Psoas muscle (tissue), 8 donors: ENCODE measurements around the gene CPLX3. TPM values are rescaled to one million over a fixed set of nuclear protein-coding genes. Genes with fewer than 3 reads are reported as not detected.

ENCODE experiments used
- ATAC-seq, 4 donors: fragments of 200-7000 bp; cut with Tn5 transposase; one replicate each; pipeline ENCODE4 v1.9.1; 2020; ENCODE audit warnings: moderate library complexity in 3 of 4, mild to moderate bottlenecking in 2 of 4
- DNase-seq, 2 donors: peaks; one replicate each; pipeline ENCODE4 v3.0.0-alpha.2; 2020
- H3K27ac ChIP-seq: fragments of 200-600 bp; one replicate; pipeline ENCODE4 v1.8.0; 2022
- H3K27me3 ChIP-seq, 3 donors: fragments of 200-600 bp in 1 of 3; one replicate each; pipeline versions ENCODE4 v1.6.1 to v1.8.0; 2013 to 2022; ENCODE audit warnings: low read length in 2 of 3, mild to moderate bottlenecking in 2 of 3, moderate library complexity in 1 of 3; ENCODE audit not compliant: insufficient read depth in 3 of 3
- H3K36me3 ChIP-seq, 2 donors: fragments of 200-600 bp in 1 of 2; one replicate each; pipeline versions ENCODE4 v1.6.1 to v1.8.0; 2013 to 2022; ENCODE audit warnings: low read depth in 1 of 2, mild to moderate bottlenecking in 1 of 2, moderate library complexity in 1 of 2; ENCODE audit not compliant: insufficient read depth in 1 of 2
- H3K4me1 ChIP-seq: fragments of 200-600 bp; one replicate; pipeline ENCODE4 v1.8.0; 2022
- H3K4me3 ChIP-seq: fragments of 200-600 bp; one replicate; pipeline ENCODE4 v1.8.0; 2022; ENCODE audit warnings: mild to moderate bottlenecking
- H3K9me3 ChIP-seq: fragments of 200-600 bp; one replicate; pipeline ENCODE4 v1.8.0; 2022
- WGBS, 3 donors: extraction: QIAGEN DNeasy Blood & Tissue Kit; methylation state at CpG; one replicate each; pipeline versions ENCODE4 v1.1.6 to v1.1.7; 2013; 5-methylcytosine and 5-hydroxymethylcytosine counted together
- intact Hi-C, 2 donors: fragments of 100-400 bp; cut with DNase I; formaldehyde crosslinking; loops; one replicate each; pipeline versions ENCODE4 v1.11.0 to v1.14.2; 2022
- polyA plus RNA-seq, 3 donors: library from polyadenylated mRNA; stranded (reverse); fragments of 200-250 nt; gene quantifications; one replicate each; pipeline ENCODE4 v1.2.3, GENCODE V29; 2013
- total RNA-seq, 4 donors: library from RNA; stranded (reverse); fragmentation: NEBNext Ultra II Directional in 2 of 4; extraction: Animal tissue kit (Norgen Biotek cat#: 25700) in 2 of 4; gene quantifications; one replicate each; pipeline versions ENCODE4 v1.2.1 to v1.2.4, GENCODE V29; 2021 to 2023
- TF ChIP-seq, protein P1 (sequence below): fragments of 200-600 bp; IDR thresholded peaks from one replicate; pipeline ENCODE4 v1.8.0; 2022; ENCODE audit warnings: antibody characterized with exemption
- donor health status: healthy with polysubstance abuse.
- donor health status: DM: no; HTN: no; CAD: no; lungs with moderate emphysema.
- donor health status: Bipolar disorder and iron deficiency.
- donor health status: healthy.
- donor health status: DM: yes; HTN: yes; CAD: no.
- donor health status: DM: no; HTN: no; CAD: no.
- donor health status: DM: no; HTN: no; CAD: no.
- donor health status: DM: yes; HTN: yes; CAD: no.

CPLX3 gene
- total and polyA plus RNA-seq, 7 donors = 0.03 to 0.19 (median 0.04) TPM; not detected in 4

DNA sequence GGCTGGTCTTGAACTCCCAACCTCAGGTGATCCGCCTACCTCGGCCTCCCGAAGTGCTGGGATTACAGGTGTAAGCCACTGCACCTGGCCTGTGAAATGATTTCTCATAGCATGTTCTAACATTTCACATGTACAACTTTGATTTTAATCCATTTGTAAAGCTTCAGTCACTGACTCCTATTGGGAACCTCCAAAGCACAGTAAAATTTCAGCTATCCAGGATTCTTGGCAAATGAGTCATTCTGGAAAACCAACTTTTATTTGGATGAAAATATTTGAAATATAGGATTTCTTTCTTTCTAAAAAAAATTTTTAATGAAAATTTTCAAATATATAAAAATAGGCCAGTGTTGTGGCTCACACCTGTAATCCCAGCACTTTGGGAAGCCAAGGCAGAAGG lies 16.5 kb upstream of the CPLX3 start:
- TF ChIP-seq, protein P1, sequence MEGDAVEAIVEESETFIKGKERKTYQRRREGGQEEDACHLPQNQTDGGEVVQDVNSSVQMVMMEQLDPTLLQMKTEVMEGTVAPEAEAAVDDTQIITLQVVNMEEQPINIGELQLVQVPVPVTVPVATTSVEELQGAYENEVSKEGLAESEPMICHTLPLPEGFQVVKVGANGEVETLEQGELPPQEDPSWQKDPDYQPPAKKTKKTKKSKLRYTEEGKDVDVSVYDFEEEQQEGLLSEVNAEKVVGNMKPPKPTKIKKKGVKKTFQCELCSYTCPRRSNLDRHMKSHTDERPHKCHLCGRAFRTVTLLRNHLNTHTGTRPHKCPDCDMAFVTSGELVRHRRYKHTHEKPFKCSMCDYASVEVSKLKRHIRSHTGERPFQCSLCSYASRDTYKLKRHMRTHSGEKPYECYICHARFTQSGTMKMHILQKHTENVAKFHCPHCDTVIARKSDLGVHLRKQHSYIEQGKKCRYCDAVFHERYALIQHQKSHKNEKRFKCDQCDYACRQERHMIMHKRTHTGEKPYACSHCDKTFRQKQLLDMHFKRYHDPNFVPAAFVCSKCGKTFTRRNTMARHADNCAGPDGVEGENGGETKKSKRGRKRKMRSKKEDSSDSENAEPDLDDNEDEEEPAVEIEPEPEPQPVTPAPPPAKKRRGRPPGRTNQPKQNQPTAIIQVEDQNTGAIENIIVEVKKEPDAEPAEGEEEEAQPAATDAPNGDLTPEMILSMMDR = no peak
- no peaks in the 10 kb centered on the region for H3K27me3 ChIP-seq
- intact Hi-C loops = no loop called here
- H3K4me1 ChIP-seq = peaks cover 4% of the 10 kb centered on the region
- DNase-seq (no peak), ATAC-seq (no peak)
- H3K36me3 ChIP-seq = peaks cover 0 to 2% of the 10 kb centered on the region in 2 donors
- no peak overlapping the region for H3K27ac ChIP-seq
- 43 to 66% (median 46%) methylated on average over 3 of the region's 3 CpGs for WGBS, 3 donors
- H3K4me3 ChIP-seq = no peak overlapping the region
- no peaks in the 10 kb centered on the region for H3K9me3 ChIP-seq

DNA sequence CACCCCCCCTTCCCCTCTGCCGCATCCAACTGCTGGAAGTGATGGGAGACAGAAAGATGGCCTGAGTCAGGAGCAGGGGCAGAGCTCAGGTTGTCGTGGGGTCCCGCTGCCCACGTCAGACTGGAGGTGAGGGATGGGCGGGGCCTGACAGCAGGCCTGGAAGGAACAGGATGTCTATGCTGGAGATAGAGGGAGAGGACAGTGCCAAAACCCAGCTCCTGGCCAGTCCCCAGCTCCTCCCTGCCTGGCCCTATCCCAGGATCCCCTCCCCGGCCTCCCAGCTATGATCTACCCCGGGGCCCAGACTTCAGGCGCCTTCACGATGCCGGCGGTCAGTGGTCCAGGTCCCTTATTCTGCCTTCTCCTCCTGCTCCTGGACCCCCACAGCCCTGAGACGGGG lies 13.9 kb upstream of the CPLX3 start, which contains the start of gene LMAN1L:
Gene LMAN1L, plus strand, starts transcription at position 303 of the 400 bp plus-strand sequence. Its CDS starts 20 bp downstream, at position 323.
- Histone ChIP-seq H3K4me3 (no peak within 1 kb of the TSS), H3K27ac (no peak within 1 kb of the TSS), H3K36me3 (no peaks in the 10 kb centered on the region), H3K27me3 (no peaks in the 10 kb centered on the region), H3K4me1 (peaks cover 4% of the 10 kb centered on the region), H3K9me3 (no peaks in the 10 kb centered on the region)
- no peak for ATAC-seq
- 71 to 74% (median 72%) methylated on average over 11 to 12 of the region's 12 CpGs for WGBS, 3 donors
- intact Hi-C loops = no loop called here
- DNase-seq = no peak
- TF ChIP-seq, protein P1 = no peak

DNA sequence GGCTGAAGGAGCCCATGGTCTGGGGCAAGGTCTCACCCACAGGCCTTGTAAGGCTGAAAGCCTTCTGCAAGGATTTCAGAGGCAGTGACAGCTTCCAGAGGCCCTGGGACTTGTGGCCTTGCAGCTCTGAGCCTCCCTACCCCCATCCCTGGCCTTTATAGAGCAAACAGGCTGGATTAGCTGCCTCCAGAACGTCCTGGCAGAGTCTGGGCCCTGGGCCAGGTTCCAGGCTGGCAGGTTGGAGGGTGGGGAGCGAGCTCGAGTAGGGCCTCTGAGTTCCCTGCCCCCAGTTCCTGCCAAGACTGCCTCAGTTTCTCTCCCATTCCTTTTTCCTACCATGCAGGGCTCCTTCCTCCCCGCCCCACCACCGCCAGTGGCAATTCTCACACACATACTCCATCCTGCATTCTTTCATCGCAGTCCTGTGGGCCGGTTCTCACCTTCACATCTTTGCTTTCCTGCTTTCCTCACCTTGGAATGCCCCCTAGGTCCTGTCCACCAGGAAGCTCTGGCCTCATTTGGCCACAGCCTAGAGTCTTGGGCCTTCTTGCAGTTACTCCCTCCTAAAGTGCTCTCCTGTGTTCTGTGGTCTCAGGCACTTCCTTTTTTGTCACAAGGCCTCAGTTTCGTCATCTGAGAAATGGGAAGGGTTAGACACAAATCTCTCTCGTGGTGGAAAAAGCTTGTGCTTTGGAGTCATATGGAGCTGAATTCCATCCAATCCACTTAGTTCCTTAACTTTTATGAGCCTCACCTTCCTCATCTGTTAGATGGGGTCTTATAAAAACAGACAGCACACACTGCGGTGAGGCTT lies 11.1 kb upstream of the CPLX3 start:
- DNase-seq = no peak
- TF ChIP-seq, protein P1 = no peak
- H3K9me3 ChIP-seq = no peaks in the 10 kb centered on the region
- no peak overlapping the region for H3K27ac ChIP-seq
- H3K36me3 ChIP-seq = no peaks in the 10 kb centered on the region
- intact Hi-C loops = no loop called here
- H3K27me3 ChIP-seq = no peaks in the 10 kb centered on the region
- 66 to 76% (median 66%) methylated on average over 10 of the region's 10 CpGs for WGBS, 3 donors
- H3K4me1 ChIP-seq = no peaks in the 10 kb centered on the region
- H3K4me3 ChIP-seq = no peak overlapping the region
- no peak for ATAC-seq

DNA sequence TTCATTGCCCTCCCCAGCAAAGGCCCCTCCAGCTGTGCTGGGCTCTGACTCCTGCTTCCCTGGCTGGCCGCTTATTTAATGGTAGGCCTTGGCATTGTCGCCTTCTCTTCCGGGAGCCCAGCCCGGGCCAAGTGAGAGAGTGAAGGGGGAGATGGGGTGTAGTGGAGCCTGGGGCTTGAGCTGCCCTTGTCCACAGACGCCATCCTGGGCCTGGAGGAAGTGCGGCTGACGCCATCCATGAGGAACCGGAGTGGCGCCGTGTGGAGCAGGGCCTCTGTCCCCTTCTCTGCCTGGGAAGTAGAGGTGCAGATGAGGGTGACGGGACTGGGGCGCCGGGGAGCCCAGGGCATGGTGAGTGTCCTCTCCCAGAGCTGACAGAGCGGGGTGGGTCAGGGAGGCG lies 10.5 kb upstream of the CPLX3 start:
- Histone ChIP-seq H3K27ac (no peak overlapping the region), H3K4me1 (no peaks in the 10 kb centered on the region), H3K9me3 (no peaks in the 10 kb centered on the region), H3K36me3 (no peaks in the 10 kb centered on the region), H3K4me3 (no peak overlapping the region), H3K27me3 (no peaks in the 10 kb centered on the region)
- DNase-seq = no peak
- no peak for ATAC-seq
- TF ChIP-seq, protein P1 = no peak
- WGBS, 3 donors = 72 to 92% (median 81%) methylated on average over 15 of the region's 15 CpGs
- intact Hi-C loops = no loop called here
